ENCODE data around the gene POLE.

The POLE gene, protein sequence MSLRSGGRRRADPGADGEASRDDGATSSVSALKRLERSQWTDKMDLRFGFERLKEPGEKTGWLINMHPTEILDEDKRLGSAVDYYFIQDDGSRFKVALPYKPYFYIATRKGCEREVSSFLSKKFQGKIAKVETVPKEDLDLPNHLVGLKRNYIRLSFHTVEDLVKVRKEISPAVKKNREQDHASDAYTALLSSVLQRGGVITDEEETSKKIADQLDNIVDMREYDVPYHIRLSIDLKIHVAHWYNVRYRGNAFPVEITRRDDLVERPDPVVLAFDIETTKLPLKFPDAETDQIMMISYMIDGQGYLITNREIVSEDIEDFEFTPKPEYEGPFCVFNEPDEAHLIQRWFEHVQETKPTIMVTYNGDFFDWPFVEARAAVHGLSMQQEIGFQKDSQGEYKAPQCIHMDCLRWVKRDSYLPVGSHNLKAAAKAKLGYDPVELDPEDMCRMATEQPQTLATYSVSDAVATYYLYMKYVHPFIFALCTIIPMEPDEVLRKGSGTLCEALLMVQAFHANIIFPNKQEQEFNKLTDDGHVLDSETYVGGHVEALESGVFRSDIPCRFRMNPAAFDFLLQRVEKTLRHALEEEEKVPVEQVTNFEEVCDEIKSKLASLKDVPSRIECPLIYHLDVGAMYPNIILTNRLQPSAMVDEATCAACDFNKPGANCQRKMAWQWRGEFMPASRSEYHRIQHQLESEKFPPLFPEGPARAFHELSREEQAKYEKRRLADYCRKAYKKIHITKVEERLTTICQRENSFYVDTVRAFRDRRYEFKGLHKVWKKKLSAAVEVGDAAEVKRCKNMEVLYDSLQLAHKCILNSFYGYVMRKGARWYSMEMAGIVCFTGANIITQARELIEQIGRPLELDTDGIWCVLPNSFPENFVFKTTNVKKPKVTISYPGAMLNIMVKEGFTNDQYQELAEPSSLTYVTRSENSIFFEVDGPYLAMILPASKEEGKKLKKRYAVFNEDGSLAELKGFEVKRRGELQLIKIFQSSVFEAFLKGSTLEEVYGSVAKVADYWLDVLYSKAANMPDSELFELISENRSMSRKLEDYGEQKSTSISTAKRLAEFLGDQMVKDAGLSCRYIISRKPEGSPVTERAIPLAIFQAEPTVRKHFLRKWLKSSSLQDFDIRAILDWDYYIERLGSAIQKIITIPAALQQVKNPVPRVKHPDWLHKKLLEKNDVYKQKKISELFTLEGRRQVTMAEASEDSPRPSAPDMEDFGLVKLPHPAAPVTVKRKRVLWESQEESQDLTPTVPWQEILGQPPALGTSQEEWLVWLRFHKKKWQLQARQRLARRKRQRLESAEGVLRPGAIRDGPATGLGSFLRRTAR (N-terminal part only)

DNA sequence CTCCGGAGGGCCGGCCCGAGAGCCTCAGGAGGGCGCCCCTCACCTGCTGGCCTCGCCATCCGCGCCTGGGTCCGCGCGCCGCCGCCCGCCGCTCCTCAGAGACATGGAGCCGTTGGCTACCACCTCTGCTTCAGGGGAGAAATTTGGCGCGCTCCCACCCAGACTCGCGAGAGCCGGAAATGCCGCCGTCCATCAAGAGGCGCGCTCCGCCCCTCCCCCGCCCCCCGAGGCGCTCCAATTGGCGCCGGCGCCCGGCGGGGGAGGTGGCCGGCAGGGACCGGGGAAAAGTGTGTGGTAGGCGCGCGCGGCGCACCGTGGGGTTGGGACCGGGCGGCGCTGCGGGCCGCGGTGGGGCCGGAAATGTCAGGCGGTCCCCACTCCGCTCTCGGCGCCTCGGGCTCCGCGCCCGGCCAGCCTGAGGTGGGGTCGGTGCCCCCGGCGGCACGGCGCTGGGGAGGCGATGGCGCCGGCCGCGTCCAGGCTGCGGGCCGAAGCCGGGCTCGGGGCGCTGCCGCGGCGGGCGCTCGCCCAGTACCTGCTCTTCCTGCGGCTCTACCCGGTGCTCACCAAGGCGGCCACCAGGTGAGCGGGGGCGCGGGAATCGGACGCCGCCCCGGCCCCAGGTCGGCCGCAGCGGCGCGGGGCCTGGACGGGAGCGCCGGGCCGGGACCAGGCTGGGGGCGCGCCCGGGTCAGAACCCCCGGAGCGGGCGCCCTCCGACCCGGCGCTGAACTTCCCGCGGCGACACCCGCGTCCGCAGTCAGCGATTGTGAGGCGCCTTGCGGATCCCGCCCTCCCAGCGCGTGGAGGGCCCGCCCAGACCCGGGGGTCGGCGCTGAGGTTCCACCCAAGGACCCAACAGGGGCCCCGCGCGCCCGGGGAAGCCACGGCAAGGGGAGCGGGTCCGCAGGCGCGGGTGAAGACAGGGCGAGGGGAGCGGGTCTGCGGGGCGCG lies at the start of gene POLE, which contains the start of gene PXMP2:
Gene POLE, minus strand, starts transcription at position 132 of the 954 bp plus-strand sequence. Its CDS starts 27 bp downstream, at position 105.
Gene PXMP2, plus strand, starts transcription at position 377 of the 954 bp plus-strand sequence. Its CDS starts 84 bp downstream, at position 461.
- DNase-seq, result peak in 55 of 56 donors; percentile 47 to 96 (median 86)

DNA sequence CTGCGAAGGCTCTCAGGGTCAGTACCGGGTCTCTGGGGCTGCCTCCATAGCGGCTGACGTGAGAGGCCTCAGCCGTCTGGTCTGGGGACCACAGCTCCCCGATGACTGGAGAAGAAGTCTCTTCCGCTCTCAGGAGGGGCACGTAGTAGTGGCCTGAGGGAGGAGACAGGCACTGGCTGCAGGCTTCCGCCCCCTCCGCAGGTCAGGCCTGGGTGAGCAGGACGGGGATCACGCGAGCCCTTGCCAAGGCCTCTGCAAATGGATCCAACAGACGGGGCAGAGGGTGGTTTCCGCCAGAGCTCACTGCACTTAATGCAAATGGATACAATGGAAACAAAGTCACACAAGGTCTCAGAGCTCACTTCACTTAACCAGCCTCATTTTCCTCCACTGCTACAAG lies 49.8 kb upstream of the POLE start:
- no peak for DNase-seq

DNA sequence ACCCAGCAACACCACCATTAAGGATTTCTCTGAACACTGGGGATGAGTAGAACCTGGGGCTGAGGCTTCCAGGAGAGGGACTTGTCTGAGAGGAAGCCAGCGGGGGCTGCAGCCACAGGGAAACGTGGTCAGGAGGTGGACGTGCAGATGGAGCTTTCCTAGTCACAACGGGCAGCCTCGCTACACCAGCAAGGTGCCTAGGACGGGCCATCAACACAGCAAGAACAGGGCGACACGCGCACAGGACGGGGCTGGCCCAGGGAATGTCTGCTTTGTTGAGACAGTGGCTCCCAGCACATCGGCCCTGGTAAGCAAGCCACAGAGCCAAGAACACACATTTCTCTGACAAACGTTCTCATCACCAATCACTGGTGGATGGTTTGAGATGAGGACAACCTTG lies 49.2 kb upstream of the POLE start:
- no peak for DNase-seq

DNA sequence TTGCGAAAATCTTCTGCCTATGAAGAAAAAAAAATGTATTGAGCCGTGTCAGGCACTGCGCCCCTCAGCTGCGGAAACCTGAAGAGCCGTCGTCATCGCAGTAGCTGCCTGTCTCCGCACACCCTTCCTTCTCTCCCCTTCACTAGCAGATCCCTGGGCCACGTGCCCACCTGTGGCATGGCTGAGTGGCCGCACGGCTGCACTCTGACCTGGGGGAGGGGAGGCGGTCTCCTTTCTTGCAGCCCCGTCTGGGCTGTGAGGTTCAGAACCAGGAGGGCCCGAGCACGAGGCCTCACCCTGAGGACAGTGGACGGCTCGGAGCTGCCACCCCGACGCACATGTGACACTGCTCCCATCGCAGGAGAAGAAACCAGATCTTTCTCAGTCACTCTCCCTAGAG lies 48.4 kb upstream of the POLE start:
- DNase-seq, result no peak

DNA sequence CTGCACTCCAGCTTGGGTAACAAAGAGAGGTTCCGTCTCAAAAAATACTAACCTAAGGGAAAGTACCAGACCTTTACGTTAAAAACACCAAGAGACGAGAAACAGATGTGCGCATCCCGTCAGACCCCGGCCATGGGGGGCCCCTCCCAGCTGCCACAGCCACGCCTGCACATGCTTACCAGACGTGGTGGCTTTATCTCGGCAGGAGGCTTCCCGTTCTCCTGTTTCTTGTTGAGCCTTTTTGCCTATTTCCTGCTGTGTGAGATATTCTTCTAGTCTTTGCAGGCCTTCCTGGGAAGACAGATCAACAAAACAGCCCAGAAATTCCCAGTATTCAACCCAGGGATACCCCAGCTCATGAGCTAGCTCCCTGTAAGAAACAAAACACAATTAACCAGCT lies 47.1 kb upstream of the POLE start:
- DNase-seq, result no peak

DNA sequence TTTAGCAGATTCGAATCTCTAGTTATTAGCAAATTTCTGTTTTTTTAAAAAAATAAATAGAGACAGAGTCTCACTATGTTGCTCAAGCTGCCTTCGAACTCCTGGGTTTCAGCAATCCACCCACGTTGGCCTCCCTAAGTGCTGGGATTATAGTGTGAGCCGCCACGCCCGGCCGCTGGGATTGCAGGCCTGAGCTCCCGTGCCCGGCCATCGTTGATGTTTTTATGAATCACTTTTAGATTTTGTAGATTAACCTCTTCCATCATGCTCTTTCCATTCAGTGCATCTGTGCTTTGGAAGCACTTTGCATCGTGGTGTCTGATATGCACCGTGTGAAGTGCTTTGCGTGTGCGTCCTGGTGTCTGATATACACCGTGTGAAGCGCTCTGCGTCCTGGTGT lies 44.4 kb upstream of the POLE start:
- no peak for DNase-seq

DNA sequence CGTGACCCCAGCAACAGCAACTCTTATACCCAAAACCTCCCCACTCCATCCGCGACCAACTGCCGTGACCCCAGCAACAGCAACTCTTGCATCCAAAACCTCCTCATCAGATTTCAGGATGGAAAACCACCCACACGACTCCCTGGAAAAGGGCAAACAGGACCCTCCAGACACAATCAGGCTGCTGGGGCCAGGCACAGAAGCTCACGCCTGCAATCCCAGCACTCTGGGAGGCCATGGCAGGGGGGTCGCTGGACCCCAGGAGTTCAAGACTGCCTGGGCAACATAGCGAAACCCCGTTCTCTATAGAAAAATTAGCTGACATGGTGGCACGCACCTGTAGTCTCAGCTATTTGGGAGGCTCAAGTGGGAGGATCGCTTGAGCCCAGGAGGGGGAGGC lies 43.2 kb upstream of the POLE start:
- no peak for DNase-seq

DNA sequence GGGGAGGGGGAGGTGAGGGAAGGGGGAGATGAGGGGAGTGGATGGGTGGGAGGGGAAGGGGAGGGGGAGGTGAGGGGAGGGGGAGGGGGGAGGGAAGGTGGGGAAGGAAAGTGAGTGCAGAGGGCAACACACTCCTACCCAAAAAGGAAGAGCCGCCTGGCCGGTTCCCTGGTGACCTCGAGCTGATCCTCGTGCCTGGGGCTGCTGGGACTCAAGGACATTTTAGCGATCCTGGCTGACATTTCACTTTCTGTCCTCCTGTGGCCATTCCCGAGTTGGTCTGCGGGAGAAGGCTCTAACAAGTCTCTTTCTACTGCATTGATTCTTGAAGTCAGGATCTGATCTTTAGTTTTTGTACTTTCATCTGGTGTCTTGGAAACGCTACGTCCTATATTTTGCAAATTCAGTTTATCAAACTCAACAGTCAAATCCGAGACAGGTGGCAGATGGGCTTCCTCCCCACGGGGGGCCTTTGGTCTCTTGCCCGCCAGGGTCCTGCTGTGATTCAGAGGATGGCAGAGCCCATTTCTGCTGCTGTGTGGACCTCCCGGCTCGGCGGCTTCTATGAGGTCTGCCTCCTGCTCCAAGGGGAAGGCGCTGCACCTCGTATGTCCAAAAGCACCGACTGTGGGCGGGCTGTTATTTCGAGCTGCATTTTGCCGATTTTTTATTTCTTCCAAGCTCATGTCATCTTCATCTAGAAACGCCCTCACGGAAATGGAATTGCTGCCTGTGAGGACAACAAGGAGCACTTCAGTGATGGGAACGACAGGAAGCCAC lies 42.6 kb upstream of the POLE start:
- DNase-seq, result peak in 5 of 56 donors; percentile 5 to 31 (median 18)

DNA sequence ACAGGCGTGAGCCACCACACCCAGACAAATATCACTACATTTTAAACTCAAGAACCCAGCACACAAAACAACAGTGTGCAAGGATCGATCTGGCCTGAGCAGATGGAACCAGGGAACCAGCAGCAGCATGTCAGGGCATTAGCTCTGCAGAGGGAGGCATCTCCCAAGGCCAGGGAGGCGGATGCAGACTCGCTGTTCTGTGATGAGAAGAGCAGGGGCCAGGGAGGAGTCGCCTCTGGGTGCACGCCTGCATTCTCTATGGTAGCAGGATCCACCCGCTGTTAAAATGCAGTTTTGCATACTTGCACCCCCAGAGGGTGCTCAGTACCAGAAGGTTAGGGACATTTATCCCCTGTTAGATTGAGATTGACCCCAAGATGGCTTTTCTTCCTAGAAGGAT lies 41.4 kb upstream of the POLE start:
- no peak for DNase-seq

DNA sequence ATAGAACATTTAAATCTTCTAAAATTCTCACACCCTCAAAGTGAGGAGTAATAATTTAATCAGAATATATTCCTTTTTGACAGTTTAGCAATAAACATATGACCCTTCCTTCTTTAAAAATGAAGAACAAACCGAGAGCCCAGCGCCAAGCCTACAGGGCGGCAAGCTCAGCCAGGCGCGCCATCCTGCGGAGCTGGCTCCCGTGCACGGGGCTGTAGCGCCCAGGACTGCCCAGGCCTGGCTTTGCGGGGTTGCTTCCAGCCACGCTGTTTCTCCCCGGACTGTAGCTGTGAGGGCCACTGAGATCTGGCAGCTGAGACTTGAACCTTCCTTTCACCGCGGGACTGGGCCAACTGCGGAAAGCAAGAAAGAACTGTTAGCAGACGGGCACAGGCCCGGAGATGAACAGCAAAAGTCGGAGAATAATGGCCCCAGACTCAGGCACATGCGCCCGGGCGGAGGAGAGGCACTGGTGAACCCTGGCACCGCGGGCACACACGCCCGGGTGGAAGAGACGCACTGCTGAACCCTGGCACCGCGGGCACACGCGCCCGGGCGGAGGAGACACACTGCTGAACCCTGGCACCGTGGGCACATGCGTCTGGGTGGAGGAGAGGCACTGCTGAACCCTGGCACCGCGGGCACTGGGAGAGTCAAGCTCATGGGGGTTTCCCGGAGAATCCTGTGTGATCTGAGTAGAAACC lies 40.1 kb upstream of the POLE start:
- DNase-seq, result no peak

DNA sequence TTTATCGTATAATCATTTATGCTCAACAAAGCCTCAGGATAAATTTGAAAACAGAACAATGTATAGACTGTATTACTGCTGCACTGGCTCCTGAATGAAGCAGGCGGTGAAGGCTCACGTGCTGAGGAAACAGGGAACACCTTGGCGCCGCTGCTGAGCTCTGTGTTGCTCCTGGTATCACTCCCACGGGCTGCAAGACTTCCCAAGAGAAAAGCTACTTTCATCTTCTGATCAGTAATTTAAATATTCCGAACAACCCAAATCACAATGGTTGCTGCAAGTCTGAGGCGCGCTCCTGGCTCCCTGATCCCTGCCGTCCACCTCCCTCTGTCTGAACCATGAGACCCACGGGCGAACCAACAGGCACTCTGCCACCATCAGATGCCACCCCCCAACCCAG lies 39.2 kb upstream of the POLE start:
- DNase-seq, result peak in 13 of 56 donors; percentile 4 to 58 (median 32)

DNA sequence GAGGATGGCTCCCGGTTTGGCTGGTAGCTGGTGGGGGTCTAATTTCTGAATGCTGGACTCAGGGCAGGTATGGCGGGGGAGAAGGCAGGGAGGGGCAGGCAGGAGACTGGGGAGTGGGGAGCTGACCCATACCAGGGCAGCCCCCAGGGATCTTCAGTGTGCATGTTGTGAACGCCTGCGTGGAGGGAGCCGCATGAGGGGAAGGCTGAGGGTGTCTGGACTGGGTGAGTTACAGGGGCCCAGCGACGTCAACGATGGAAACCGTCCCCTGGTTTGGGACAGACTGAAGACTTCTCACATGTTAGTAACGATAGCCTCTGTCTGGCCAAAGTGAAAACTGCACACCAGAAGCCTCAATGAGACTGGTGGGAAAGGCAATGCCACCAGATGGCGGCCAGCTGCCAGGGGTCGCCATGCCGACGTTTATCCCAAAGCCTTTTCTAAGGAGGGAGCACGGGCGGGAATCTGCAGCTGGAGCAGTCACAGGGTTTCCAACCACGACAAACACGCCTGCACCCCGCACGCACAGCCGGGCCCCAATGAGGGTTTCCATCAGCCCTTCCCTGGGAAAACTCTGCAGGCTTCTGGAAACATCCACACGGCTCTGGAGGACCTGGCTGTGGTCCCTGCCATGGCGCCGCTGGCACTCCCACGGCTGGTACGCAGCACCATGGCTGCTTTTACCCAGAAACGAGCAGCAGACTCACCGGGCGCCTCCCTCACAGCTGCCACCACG lies 37.5 kb upstream of the POLE start:
- DNase-seq, result no peak

DNA sequence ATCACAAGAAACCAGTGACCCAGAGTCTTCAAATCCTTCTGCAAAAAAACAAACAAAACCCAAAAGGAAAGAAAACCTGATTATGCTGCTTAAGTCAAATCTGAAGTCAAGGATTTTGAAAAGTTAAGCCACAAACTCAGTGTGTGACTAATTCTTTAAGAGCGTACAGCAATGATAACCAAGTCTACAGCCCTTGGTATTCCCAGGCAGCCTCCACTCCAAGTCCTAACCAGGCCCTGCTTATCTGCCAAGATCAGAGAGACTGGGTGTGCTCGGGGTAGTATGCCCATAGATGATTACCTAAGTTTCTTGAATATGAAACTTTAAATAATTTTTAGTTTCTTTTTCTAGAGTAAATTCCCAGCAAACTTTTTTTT lies 36.6 kb upstream of the POLE start:
- DNase-seq, result no peak

DNA sequence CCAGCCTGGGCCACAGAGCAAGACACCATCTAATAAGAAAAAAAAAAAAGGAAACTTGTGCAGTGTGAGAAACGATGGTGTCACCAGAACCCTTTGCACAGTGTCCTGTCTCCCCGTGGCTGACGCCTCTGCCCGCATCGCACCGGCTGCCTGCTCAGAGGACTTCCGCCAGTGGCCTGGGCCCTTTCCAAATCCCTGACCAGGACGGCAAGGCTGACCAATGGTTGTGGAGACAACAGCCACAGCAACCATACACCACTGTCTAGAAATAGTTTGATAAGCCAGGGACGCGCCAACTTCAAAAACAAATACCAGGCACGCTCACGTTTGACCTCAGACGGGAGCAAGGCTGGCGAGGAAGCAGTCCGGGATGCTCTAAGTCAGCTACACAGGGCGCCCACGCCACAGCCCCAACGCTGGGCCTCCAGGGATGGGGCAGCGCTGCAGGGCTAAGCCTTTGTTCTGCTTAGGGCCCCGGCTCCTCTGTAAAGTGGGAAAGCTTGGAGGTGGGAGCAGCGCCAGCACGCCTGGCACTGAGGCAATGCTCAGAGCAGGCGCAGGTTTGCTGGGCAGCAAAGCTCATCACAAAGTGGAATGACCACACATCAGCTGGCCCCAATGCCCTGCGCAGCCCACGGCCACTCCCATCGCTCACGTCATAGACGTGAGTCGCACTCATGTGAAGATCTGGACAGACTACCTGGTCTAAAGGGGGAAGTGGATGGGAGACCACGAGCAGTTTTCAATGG lies 36.0 kb upstream of the POLE start:
- no peak for DNase-seq

DNA sequence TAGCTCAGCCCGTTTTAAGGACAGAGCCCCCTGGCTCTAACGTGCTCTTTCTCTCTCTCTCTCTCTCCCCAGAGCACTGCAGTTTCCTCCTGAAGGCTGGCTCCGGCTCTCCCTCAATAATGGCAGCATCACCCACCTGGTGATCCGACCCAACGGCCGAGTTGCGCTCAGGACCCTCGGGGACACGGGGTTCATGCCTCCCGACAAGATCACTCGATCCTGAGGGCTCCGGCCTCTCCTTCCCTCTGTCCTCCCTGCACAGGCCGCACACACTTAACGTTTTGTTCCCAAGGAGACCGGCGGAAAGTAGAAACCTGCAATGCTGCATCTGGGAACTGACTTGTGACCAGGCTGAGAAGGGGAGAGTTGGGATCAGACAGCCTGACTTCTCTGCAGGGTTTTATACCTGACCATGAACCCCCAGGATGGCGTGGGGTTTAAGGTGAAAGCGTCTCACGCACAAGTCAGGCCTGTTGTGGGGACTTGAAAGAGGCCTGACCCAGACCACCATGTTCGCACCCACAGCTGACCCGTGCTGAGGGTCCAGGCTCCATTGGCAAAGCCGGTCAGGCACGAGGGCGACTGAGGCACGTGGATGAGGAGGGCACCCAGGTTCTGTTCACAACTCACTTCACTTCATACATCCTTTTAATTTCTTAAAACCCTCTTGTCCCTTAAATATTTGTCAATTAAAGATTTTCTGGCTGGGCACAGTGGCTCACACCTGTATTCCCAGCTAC lies 33.6 kb upstream of the POLE start:
- no peak for DNase-seq

DNA sequence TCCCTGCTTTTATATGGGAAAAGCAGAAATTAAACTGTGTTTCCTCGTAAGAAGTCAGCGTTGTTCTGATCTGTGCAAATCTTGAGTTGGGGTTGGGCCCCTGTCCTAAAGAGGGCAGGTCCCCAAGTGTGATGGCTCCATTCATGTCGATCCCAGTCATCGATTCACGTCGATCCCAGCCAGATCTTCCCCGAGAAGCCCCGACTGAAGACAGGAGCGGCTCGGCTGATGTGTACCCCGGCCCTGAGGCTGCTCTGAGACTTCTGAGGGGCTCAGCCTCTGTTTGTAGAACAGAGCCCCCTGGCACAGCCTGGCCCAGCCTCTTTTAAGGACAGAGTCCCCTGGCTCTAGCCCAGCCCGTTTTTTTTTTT lies 32.8 kb upstream of the POLE start:
- DNase-seq, result no peak

Data from nucleus accumbens (tissue), 56 donors.